ENCODE measurements around the gene DGAT2.

DGAT2 gene

GRCh38 chr11:75841739-75842138 lies 73.2 kb downstream of the DGAT2 start:
- intact Hi-C loops (cut with DNase I) = no loop called here
- no peak for DNase-seq

GRCh38 chr11:75845324-75845723 lies 76.7 kb downstream of the DGAT2 start:
- no peak for DNase-seq
- intact Hi-C loops (cut with DNase I) = no loop called here

DNA sequence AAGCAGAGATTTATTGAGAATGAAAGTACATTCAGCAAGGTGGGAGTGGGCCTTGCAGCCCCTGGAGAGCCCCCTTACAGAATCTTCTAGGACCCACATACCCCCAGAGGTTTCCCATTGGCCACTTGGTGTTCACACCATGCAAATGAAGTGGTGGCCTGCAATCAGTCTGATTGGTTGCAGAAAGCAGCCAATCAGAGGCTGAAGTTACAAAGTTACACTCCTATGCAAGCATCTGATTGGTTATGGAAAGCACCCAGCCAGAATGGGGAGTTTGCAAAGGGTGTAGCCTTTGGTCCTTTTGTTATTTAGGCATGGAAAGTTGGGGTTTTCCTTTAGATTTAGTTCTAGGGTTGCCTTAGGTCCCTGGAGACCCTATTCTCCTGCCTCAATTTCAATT lies 81.3 kb downstream of the DGAT2 start:
- DNase-seq = no peak
- intact Hi-C loops (cut with DNase I) = no loop called here

- no peak for DNase-seq
- intact Hi-C loops (cut with DNase I) = no loop called here
These were observed 82.2 kb downstream of the DGAT2 start for GRCh38 chr11:75850787-75851186.
